Osteoblast (primary cell): ENCODE results near the gene PHF21A. TPM values are rescaled to one million over a fixed set of nuclear protein-coding genes. Genes with fewer than 3 reads are reported as not detected.
"Not testable (repeated sequence)": the region's sequence is repeated elsewhere in the genome, so short reads cannot be mapped to it uniquely, and the experiment has no call there.

Experiments used
- DNase-seq: peaks from one replicate; pipeline ENCODE4 v3.0.0; 2011; ENCODE audit warnings: low spot score, mixed read lengths; ENCODE audit not compliant: insufficient read length; ENCODE audit errors: missing footprints
- H2AFZ ChIP-seq: 2 replicates; pipeline ENCODE4 v1.6.0; 2011; ENCODE audit warnings: mild to moderate bottlenecking, low read length
- H3K27ac ChIP-seq: 2 replicates; pipeline ENCODE4 v1.5.1; 2011; ENCODE audit warnings: mild to moderate bottlenecking, low read depth, low read length, moderate library complexity
- H3K27me3 ChIP-seq: 2 replicates; pipeline ENCODE4 v1.6.0; 2012; ENCODE audit warnings: mild to moderate bottlenecking, control low read depth, inconsistent platforms, low read length, moderate library complexity; ENCODE audit not compliant: insufficient read depth
- H3K36me3 ChIP-seq: 2 replicates; pipeline ENCODE4 v1.5.1; 2011; ENCODE audit warnings: mild to moderate bottlenecking, low read length, control low read depth, moderate library complexity; ENCODE audit not compliant: insufficient read depth
- H3K4me1 ChIP-seq: 2 replicates; pipeline ENCODE4 v1.5.1; 2011; ENCODE audit warnings: mild to moderate bottlenecking, low read length, control low read depth, moderate library complexity; ENCODE audit not compliant: insufficient read depth
- H3K4me2 ChIP-seq: 2 replicates; pipeline ENCODE4 v1.6.0; 2011; ENCODE audit warnings: mild to moderate bottlenecking, low read length; ENCODE audit not compliant: insufficient read depth
- H3K4me3 ChIP-seq: fragments of 200-600 bp; sonication (generic); 3 replicates; pipeline ENCODE4 v1.5.1; 2012; ENCODE audit warnings: mild to moderate bottlenecking, low read length, inconsistent platforms; ENCODE audit not compliant: insufficient read depth
- H3K79me2 ChIP-seq: 2 replicates; pipeline ENCODE4 v1.6.0; 2012; ENCODE audit warnings: mild to moderate bottlenecking, low read length, control low read depth, inconsistent platforms; ENCODE audit not compliant: insufficient read depth
- H3K9me3 ChIP-seq: 2 replicates; pipeline ENCODE4 v1.5.1; 2011; ENCODE audit warnings: low read depth, low read length, control low read depth
- H4K20me1 ChIP-seq: 2 replicates; pipeline ENCODE4 v1.6.0; 2012; ENCODE audit warnings: mild to moderate bottlenecking, low read length, control low read depth; ENCODE audit not compliant: insufficient read depth
- CTCF ChIP-seq: IDR thresholded peaks from 2 replicates; pipeline ENCODE4 v1.5.1; 2011; ENCODE audit warnings: mild to moderate bottlenecking, low read depth, low read length, moderate library complexity; ENCODE audit errors: extremely low read depth
- total RNA-seq: library from RNA; depleted of rRNA; stranded (reverse); fragments of >200 nt; gene quantifications from 2 replicates; pipeline ENCODE4 v1.2.3, GENCODE V29; 2012

Gene PHF21A
- total RNA-seq, 1 donor, result 26.4 TPM

GRCh38 chr11:46015941-46016340 is 105.3 kb downstream of the PHF21A start:
- Histone ChIP-seq H3K79me2 (peaks cover 4% of the 10 kb centered on the region), H4K20me1 (peaks cover 32% of the 10 kb centered on the region), H3K4me3 (no peak overlapping the region), H3K4me1 (no peaks in the 10 kb centered on the region), H3K4me2 (no peak overlapping the region), H3K9me3 (no peaks in the 10 kb centered on the region), H3K36me3 (no peaks in the 10 kb centered on the region), H3K27me3 (no peaks in the 10 kb centered on the region), H3K27ac (no peak overlapping the region), H2AFZ (no peak overlapping the region)
- no peak for DNase-seq
- no peak for TF ChIP-seq CTCF

GRCh38 chr11:46014168-46014567 is 107.1 kb downstream of the PHF21A start:
- H3K9me3 ChIP-seq, H3K79me2 ChIP-seq, H3K4me3 ChIP-seq, H3K27ac ChIP-seq, H3K27me3 ChIP-seq, H2AFZ ChIP-seq, H3K36me3 ChIP-seq, H3K4me1 ChIP-seq, DNase-seq, H3K4me2 ChIP-seq: not testable (repeated sequence)
- H4K20me1 ChIP-seq, result peaks cover 29% of the 10 kb centered on the region

GRCh38 chr11:46012185-46012584 is 109.1 kb downstream of the PHF21A start:
- no peak for DNase-seq
- H3K27ac ChIP-seq, result no peak overlapping the region
- H3K4me2 ChIP-seq, result no peak overlapping the region
- no peaks in the 10 kb centered on the region for H3K27me3 ChIP-seq
- no peaks in the 10 kb centered on the region for H3K4me1 ChIP-seq
- no peaks in the 10 kb centered on the region for H3K9me3 ChIP-seq
- H3K4me3 ChIP-seq, result no peak overlapping the region
- H3K79me2 ChIP-seq, result no peaks in the 10 kb centered on the region
- TF ChIP-seq CTCF, result no peak
- H2AFZ ChIP-seq, result no peak overlapping the region
- no peaks in the 10 kb centered on the region for H3K36me3 ChIP-seq
- H4K20me1 ChIP-seq, result peaks cover 23% of the 10 kb centered on the region

- TF ChIP-seq CTCF, result no peak
- H3K27ac ChIP-seq, result no peak overlapping the region
- H3K4me1 ChIP-seq, result no peaks in the 10 kb centered on the region
- no peak overlapping the region for H2AFZ ChIP-seq
- no peak for DNase-seq
- H3K79me2 ChIP-seq, result no peaks in the 10 kb centered on the region
- no peak overlapping the region for H3K4me2 ChIP-seq
- H3K27me3 ChIP-seq, result no peaks in the 10 kb centered on the region
- H3K36me3 ChIP-seq, result no peaks in the 10 kb centered on the region
- H3K4me3 ChIP-seq, result no peak overlapping the region
- no peaks in the 10 kb centered on the region for H3K9me3 ChIP-seq
- peaks cover 24% of the 10 kb centered on the region for H4K20me1 ChIP-seq
Observed at GRCh38 chr11:46010100-46010499, 111.2 kb downstream of the PHF21A start.
